ENCODE measurements around the gene KCNT1.

DNA sequence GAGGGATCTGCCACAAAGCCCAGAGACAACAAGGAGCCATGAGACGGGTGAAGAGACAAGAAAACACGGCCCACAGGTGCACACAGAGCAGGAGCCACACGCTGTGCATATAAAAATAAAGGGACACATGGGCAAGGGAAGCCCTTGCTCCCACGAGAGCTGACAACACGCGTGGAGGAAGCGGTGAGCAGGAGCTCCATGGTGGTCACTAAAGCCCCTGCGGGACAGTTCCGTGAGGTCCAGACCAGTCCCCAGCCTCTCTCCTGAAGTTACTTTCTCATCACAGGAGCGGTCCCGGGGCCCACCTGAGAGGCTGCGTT is 114.6 kb downstream of the KCNT1 start:
- TF ChIP-seq, protein P1, sequence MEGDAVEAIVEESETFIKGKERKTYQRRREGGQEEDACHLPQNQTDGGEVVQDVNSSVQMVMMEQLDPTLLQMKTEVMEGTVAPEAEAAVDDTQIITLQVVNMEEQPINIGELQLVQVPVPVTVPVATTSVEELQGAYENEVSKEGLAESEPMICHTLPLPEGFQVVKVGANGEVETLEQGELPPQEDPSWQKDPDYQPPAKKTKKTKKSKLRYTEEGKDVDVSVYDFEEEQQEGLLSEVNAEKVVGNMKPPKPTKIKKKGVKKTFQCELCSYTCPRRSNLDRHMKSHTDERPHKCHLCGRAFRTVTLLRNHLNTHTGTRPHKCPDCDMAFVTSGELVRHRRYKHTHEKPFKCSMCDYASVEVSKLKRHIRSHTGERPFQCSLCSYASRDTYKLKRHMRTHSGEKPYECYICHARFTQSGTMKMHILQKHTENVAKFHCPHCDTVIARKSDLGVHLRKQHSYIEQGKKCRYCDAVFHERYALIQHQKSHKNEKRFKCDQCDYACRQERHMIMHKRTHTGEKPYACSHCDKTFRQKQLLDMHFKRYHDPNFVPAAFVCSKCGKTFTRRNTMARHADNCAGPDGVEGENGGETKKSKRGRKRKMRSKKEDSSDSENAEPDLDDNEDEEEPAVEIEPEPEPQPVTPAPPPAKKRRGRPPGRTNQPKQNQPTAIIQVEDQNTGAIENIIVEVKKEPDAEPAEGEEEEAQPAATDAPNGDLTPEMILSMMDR (IDR thresholded peaks at IDR 0.05) = no peak
- no peak for TF ChIP-seq POLR2A (IDR thresholded peaks at IDR 0.05)
